Skin epidermis (tissue), 12 donors: Measurements from ENCODE around the gene SNX9.
"Not testable (repeated sequence)": the region's sequence is repeated elsewhere in the genome, so short reads cannot be mapped to it uniquely, and the experiment has no call there.

ENCODE experiments used
- H3K27ac ChIP-seq, 21 experiments: fragments of 200-600 bp; sonication (generic) in 11 of 21; one replicate each; pipeline ENCODE4 v1.5.0; 2020; ENCODE audit warnings: mild to moderate bottlenecking in 3 of 21, inconsistent platforms in 2 of 21, moderate library complexity in 2 of 21
- H3K4me3 ChIP-seq, 7 experiments: fragments of 200-600 bp; sonication (generic) in 2 of 7; one replicate each; pipeline ENCODE4 v1.5.0; 2020; ENCODE audit warnings: inconsistent platforms in 2 of 7, mild to moderate bottlenecking in 2 of 7, moderate library complexity in 1 of 7

The SNX9 gene

GRCh38 chr6:157823001-157823527 lies at the start of gene SNX9:
Gene SNX9, plus strand, starts transcription at chr6:157823246. Its CDS starts 189 bp downstream, at chr6:157823435.
- peak within 1 kb of the TSS; percentile 83 to 99 (median 95) for H3K27ac ChIP-seq
- H3K4me3 ChIP-seq, result peak within 1 kb of the TSS; percentile 68 to 99 (median 91)

- no peak overlapping the region for H3K4me3 ChIP-seq
- no peak overlapping the region for H3K27ac ChIP-seq
These were observed 49.7 kb upstream of the SNX9 start for GRCh38 chr6:157773248-157773773.

GRCh38 chr6:157774153-157775135 lies 48.6 kb upstream of the SNX9 start:
- H3K4me3 ChIP-seq, result no peak overlapping the region
- H3K27ac ChIP-seq, result no peak overlapping the region

GRCh38 chr6:157775376-157775775 lies 47.7 kb upstream of the SNX9 start:
- no peak overlapping the region for H3K4me3 ChIP-seq
- no peak overlapping the region for H3K27ac ChIP-seq

- Histone ChIP-seq H3K4me3 (no peak overlapping the region), H3K27ac (no peak overlapping the region)
These were observed 45.7 kb upstream of the SNX9 start for GRCh38 chr6:157777344-157777743.

GRCh38 chr6:157778719-157779118 lies 44.3 kb upstream of the SNX9 start:
- no peak overlapping the region for H3K4me3 ChIP-seq

GRCh38 chr6:157779705-157780604 lies 43.1 kb upstream of the SNX9 start:
- H3K4me3 ChIP-seq, result no peak overlapping the region
- peak overlapping the region in 1 of 21 experiments; percentile 27 for H3K27ac ChIP-seq

More at GRCh38 chr6:157778719-157779118, 44.3 kb upstream of the SNX9 start:
- H3K27ac ChIP-seq, result no peak overlapping the region

- Histone ChIP-seq H3K4me3 (no peak overlapping the region), H3K27ac (no peak overlapping the region)
These were observed 37.4 kb upstream of the SNX9 start for GRCh38 chr6:157785636-157786035.

- Histone ChIP-seq H3K27ac (no peak overlapping the region), H3K4me3 (no peak overlapping the region)
These were observed 36.8 kb upstream of the SNX9 start for GRCh38 chr6:157786221-157786620.

GRCh38 chr6:157787080-157787479 lies 36.0 kb upstream of the SNX9 start:
- Histone ChIP-seq H3K27ac (no peak overlapping the region), H3K4me3 (no peak overlapping the region)

- Histone ChIP-seq H3K27ac (no peak overlapping the region), H3K4me3 (no peak overlapping the region)
These were observed 34.9 kb upstream of the SNX9 start for GRCh38 chr6:157788180-157788579.

GRCh38 chr6:157789297-157789696 lies 33.7 kb upstream of the SNX9 start:
- H3K4me3 ChIP-seq, result no peak overlapping the region
- no peak overlapping the region for H3K27ac ChIP-seq

GRCh38 chr6:157789861-157790260 lies 33.2 kb upstream of the SNX9 start:
- no peak overlapping the region for H3K4me3 ChIP-seq

GRCh38 chr6:157790548-157791160 lies 32.4 kb upstream of the SNX9 start:
- H3K4me3 ChIP-seq, result no peak overlapping the region
- peak overlapping the region in 3 of 21 experiments; percentile 13 to 46 (median 33) for H3K27ac ChIP-seq

More at GRCh38 chr6:157789861-157790260, 33.2 kb upstream of the SNX9 start:
- no peak overlapping the region for H3K27ac ChIP-seq

- Histone ChIP-seq H3K4me3 (no peak overlapping the region), H3K27ac (peak overlapping the region in 2 of 21 experiments; percentile 28 to 33)
These were observed 31.6 kb upstream of the SNX9 start for GRCh38 chr6:157791450-157791849.

- Histone ChIP-seq H3K4me3 (no peak overlapping the region), H3K27ac (no peak overlapping the region)
These were observed 30.4 kb upstream of the SNX9 start for GRCh38 chr6:157792671-157793070.

- H3K27ac ChIP-seq, H3K4me3 ChIP-seq: not testable (repeated sequence)
These were observed 29.0 kb upstream of the SNX9 start for GRCh38 chr6:157794012-157794411.

- Histone ChIP-seq H3K27ac (no peak overlapping the region), H3K4me3 (no peak overlapping the region)
These were observed 27.2 kb upstream of the SNX9 start for GRCh38 chr6:157795841-157796240.

GRCh38 chr6:157798851-157799250 lies 24.2 kb upstream of the SNX9 start:
- H3K4me3 ChIP-seq, result no peak overlapping the region
- no peak overlapping the region for H3K27ac ChIP-seq
